H1 (cell line): ENCODE results near the gene WDR45. TPM values are rescaled to one million over a fixed set of nuclear protein-coding genes. Genes with fewer than 3 reads are reported as not detected.

ENCODE experiments used
- CTCF ChIA-PET: fragments of 300-600 bp; sonication (Branson Sonifier 250); formaldehyde crosslinking; loops from one replicate; lab custom pipeline; 2021; ENCODE audit not compliant: partially characterized antibody; lab: Charles Lee
- POLR2A ChIA-PET: fragments of 300-600 bp; sonication (Branson Sonifier 250); formaldehyde crosslinking; loops from one replicate; lab custom pipeline; 2021; ENCODE audit warnings: inconsistent platforms; ENCODE audit not compliant: partially characterized antibody; lab: Charles Lee
- DNase-seq, 2 experiments: peaks; one replicate each; pipeline versions ENCODE4 v3.0.0 to v3.0.0-alpha.2; 2010 to 2022; ENCODE audit warnings: low spot score in 2 of 2, low read depth in 1 of 2, mixed read lengths in 1 of 2
- FAIRE-seq: peaks from 2 replicates; lab custom pipeline; 2011; peaks lifted over from hg19 to GRCh38; lab: Jason Lieb, UNC
- H2AFZ ChIP-seq: 2 replicates; pipeline ENCODE4 v1.8.1; 2012; ENCODE audit warnings: low read length, inconsistent platforms
- H2AK5ac ChIP-seq: 2 replicates; pipeline ENCODE4 v1.6.1; 2013; ENCODE audit warnings: low read depth, low read length
- H2BK120ac ChIP-seq: replicated peaks from 2 replicates; pipeline ENCODE3; 2013; ENCODE audit warnings: low read depth, low read length, inconsistent platforms
- H2BK12ac ChIP-seq: 2 replicates; pipeline ENCODE4 v1.6.1; 2013; ENCODE audit warnings: low read depth, low read length
- H2BK15ac ChIP-seq: 2 replicates; pipeline ENCODE4 v1.6.1; 2013; ENCODE audit warnings: low read length
- H2BK20ac ChIP-seq: 2 replicates; pipeline ENCODE4 v1.6.1; 2013; ENCODE audit warnings: low read length
- H2BK5ac ChIP-seq: 2 replicates; pipeline ENCODE4 v1.6.1; 2013; ENCODE audit warnings: low read depth, low read length
- H3K14ac ChIP-seq: 2 replicates; pipeline ENCODE4 v1.6.1; 2013; ENCODE audit warnings: inconsistent platforms; ENCODE audit not compliant: insufficient read length
- H3K18ac ChIP-seq: 2 replicates; pipeline ENCODE4 v1.6.1; 2013; ENCODE audit warnings: low read length; ENCODE audit errors: extremely low read depth
- H3K23ac ChIP-seq: 2 replicates; pipeline ENCODE4 v1.6.1; 2013; ENCODE audit warnings: inconsistent platforms; ENCODE audit not compliant: insufficient read length
- H3K23me2 ChIP-seq: 2 replicates; pipeline ENCODE4 v1.6.1; 2013; ENCODE audit warnings: low read depth, low read length
- H3K27ac ChIP-seq: 2 replicates; pipeline ENCODE4 v1.6.1; 2011; ENCODE audit warnings: low read depth, low read length, inconsistent platforms
- H3K27me3 ChIP-seq, 4 experiments: replicated peaks in 1 of 4; 1 replicate in 1 of 4; 2 replicates in 3 of 4; pipeline versions ENCODE4 v1.6.1 to v1.8.1; 2011 to 2013; ENCODE audit warnings: low read length in 3 of 4, mild to moderate bottlenecking in 3 of 4, inconsistent platforms in 2 of 4, mixed read lengths in 2 of 4, moderate library complexity in 1 of 4; ENCODE audit not compliant: control insufficient read depth in 3 of 4, insufficient read depth in 3 of 4; ENCODE audit errors: extremely low read depth in 1 of 4
- H3K36me3 ChIP-seq, 4 experiments: 2 replicates each; pipeline versions ENCODE4 v1.6.1 to v1.8.1; 2011 to 2013; ENCODE audit warnings: mild to moderate bottlenecking in 4 of 4, low read length in 3 of 4, moderate library complexity in 2 of 4, control low read depth in 1 of 4, inconsistent platforms in 1 of 4; ENCODE audit not compliant: insufficient read depth in 4 of 4, control insufficient read depth in 2 of 4
- H3K4ac ChIP-seq: replicated peaks from 2 replicates; pipeline ENCODE3; 2013; ENCODE audit warnings: low read length, low read depth, mixed read lengths, inconsistent platforms; ENCODE audit not compliant: insufficient read length
- H3K4me1 ChIP-seq, 4 experiments: replicated peaks in 1 of 4; 1 replicate in 1 of 4; 2 replicates in 3 of 4; pipeline versions ENCODE4 v1.6.1 to v1.8.1; 2011 to 2013; ENCODE audit warnings: low read length in 3 of 4, inconsistent platforms in 2 of 4, mixed read lengths in 1 of 4; ENCODE audit not compliant: insufficient read depth in 4 of 4, control insufficient read depth in 3 of 4
- H3K4me2 ChIP-seq, 2 experiments: 2 replicates each; pipeline versions ENCODE4 v1.6.1 to v1.8.1; 2011 to 2013; ENCODE audit warnings: low read depth in 2 of 2, low read length in 2 of 2, control low read depth in 1 of 2, inconsistent platforms in 1 of 2, mild to moderate bottlenecking in 1 of 2; ENCODE audit not compliant: insufficient read depth in 1 of 2
- H3K4me3 ChIP-seq, 4 experiments: fragments of 200-600, 300-600 bp in 1 of 4; sonication (generic), shearing (Covaris generic), sonication (Bioruptor Twin) in 1 of 4; 2 replicates each; pipeline versions ENCODE4 v1.5.1 to v1.8.1; 2011 to 2016; ENCODE audit warnings: low read length in 4 of 4, low read depth in 3 of 4, control low read depth in 2 of 4, inconsistent platforms in 2 of 4, mild to moderate bottlenecking in 2 of 4, mixed read lengths in 1 of 4, moderate library complexity in 1 of 4; ENCODE audit not compliant: insufficient read depth in 2 of 4; ENCODE audit errors: extremely low read depth in 1 of 4
- H3K56ac ChIP-seq: replicated peaks from 2 replicates; pipeline ENCODE3; 2013; ENCODE audit warnings: low read depth, mild to moderate bottlenecking, mixed read lengths, low read length, inconsistent platforms; ENCODE audit not compliant: insufficient read length
- H3K79me1 ChIP-seq: 2 replicates; pipeline ENCODE4 v1.6.1; 2013; ENCODE audit warnings: low read depth, low read length, control low read depth
- H3K79me2 ChIP-seq, 2 experiments: 2 replicates each; pipeline versions ENCODE4 v1.6.1 to v1.8.1; 2012 to 2013; ENCODE audit warnings: low read length in 2 of 2, mild to moderate bottlenecking in 2 of 2, inconsistent platforms in 1 of 2; ENCODE audit not compliant: insufficient read depth in 2 of 2, control insufficient read depth in 1 of 2
- H3K9ac ChIP-seq, 4 experiments: replicated peaks in 1 of 4; 1 replicate in 1 of 4; 2 replicates in 3 of 4; pipeline versions ENCODE4 v1.6.1 to v1.8.1; 2011 to 2013; ENCODE audit warnings: low read depth in 3 of 4, low read length in 3 of 4, control low read depth in 2 of 4, mild to moderate bottlenecking in 2 of 4, moderate library complexity in 2 of 4, inconsistent platforms in 1 of 4; ENCODE audit errors: extremely low read depth in 1 of 4
- H3K9me3 ChIP-seq, 2 experiments: 2 replicates each; pipeline versions ENCODE4 v1.6.1 to v1.8.1; 2012 to 2013; ENCODE audit warnings: mild to moderate bottlenecking in 2 of 2, moderate library complexity in 2 of 2, control low read depth in 1 of 2, inconsistent platforms in 1 of 2, low read depth in 1 of 2, low read length in 1 of 2, mixed read lengths in 1 of 2; ENCODE audit not compliant: insufficient read depth in 2 of 2
- H4K20me1 ChIP-seq, 2 experiments: replicated peaks in 1 of 2; 2 replicates each; pipeline versions ENCODE3 to v1.8.1; 2011 to 2013; ENCODE audit warnings: inconsistent platforms in 2 of 2, low read length in 2 of 2, mild to moderate bottlenecking in 1 of 2; ENCODE audit not compliant: insufficient read depth in 2 of 2, control insufficient read depth in 1 of 2
- H4K5ac ChIP-seq: 2 replicates; pipeline ENCODE4 v1.6.1; 2013; ENCODE audit warnings: low read length, low read depth, mixed read lengths, inconsistent platforms; ENCODE audit not compliant: insufficient read length
- H4K8ac ChIP-seq: 2 replicates; pipeline ENCODE4 v1.8.0; 2013; ENCODE audit warnings: mild to moderate bottlenecking, moderate library complexity, low read length, inconsistent platforms; ENCODE audit not compliant: insufficient read depth; ENCODE audit errors: extremely low read depth
- H4K91ac ChIP-seq: replicated peaks from 2 replicates; pipeline ENCODE3; 2013; ENCODE audit warnings: low read length, mixed read lengths, inconsistent platforms; ENCODE audit not compliant: insufficient read length
- GABPA ChIP-seq: IDR thresholded peaks from 2 replicates; pipeline ENCODE4 v1.6.1; 2011; ENCODE audit warnings: mild to moderate bottlenecking, low read length, moderate library complexity, borderline replicate concordance; ENCODE audit not compliant: insufficient read depth
- JUND ChIP-seq: IDR thresholded peaks from 2 replicates; pipeline ENCODE4 v1.6.1; 2011; ENCODE audit warnings: mild to moderate bottlenecking, improper control_type of control experiment, low read length
- WGBS, 2 experiments: shearing (Covaris generic) in 1 of 2; methylation state at CpG; one replicate each; pipeline versions ENCODE4 v1.1.6 to v1.1.7; 2013 to 2015; ENCODE audit warnings: low lambda C conversion rate in 2 of 2, mixed read lengths in 2 of 2, inconsistent platforms in 1 of 2, low coverage in 1 of 2, missing lambda C conversion rate in 1 of 2; ENCODE audit not compliant: insufficient replicate concordance in 2 of 2, insufficient coverage in 1 of 2, insufficient read length in 1 of 2; ENCODE audit errors: extremely low coverage in 1 of 2, missing lambda C conversion rate in 1 of 2; 5-methylcytosine and 5-hydroxymethylcytosine counted together
- polyA plus RNA-seq, 7 experiments: library from polyadenylated mRNA; depleted of rRNA in 3 of 7; stranded (reverse) in 5 of 7; unstranded in 2 of 7; fragments of >200 nt in 5 of 7; fragments of 200-250 nt in 2 of 7; gene quantifications; 1 replicate in 5 of 7; 2 replicates in 1 of 7; 4 replicates in 1 of 7; pipeline versions ENCODE4 v1.2.1 to v1.2.3, GENCODE V29; 2011 to 2013; ENCODE audit warnings: missing spikeins in 2 of 7, mixed read lengths in 2 of 7
- total RNA-seq: library from RNA; stranded (reverse); fragmentation: NEBNext Ultra II Directional; extraction: Animal tissue kit (Norgen Biotek cat#: 25700); gene quantifications from 2 replicates; pipeline ENCODE4 v1.2.1, GENCODE V29; 2021

The WDR45 gene
- total and polyA plus RNA-seq, 2 of the 8 experiments (the other 6 are each of a cell fraction or from before 2014, with no cell fraction given): 27.9 to 49.7 TPM

- H2BK15ac ChIP-seq: no peak overlapping the region
- H3K18ac ChIP-seq: no peak overlapping the region
- no peaks in the 10 kb centered on the region for H3K79me1 ChIP-seq
- no peaks in the 10 kb centered on the region for H3K9me3 ChIP-seq
- FAIRE-seq (no peak), DNase-seq (no peak)
- no peak overlapping the region for H3K27ac ChIP-seq
- no peaks in the 10 kb centered on the region for H3K23me2 ChIP-seq
- no peak overlapping the region for H3K4me2 ChIP-seq
- no peak overlapping the region for H4K91ac ChIP-seq
- no peak overlapping the region for H3K9ac ChIP-seq
- no peak overlapping the region for H2BK5ac ChIP-seq
- no peak overlapping the region for H2BK120ac ChIP-seq
- no peak overlapping the region for H2AK5ac ChIP-seq
- H3K14ac ChIP-seq: no peak overlapping the region
- no peak overlapping the region for H2BK12ac ChIP-seq
- H2BK20ac ChIP-seq: no peak overlapping the region
- no peak overlapping the region for H4K8ac ChIP-seq
- H4K20me1 ChIP-seq: peaks cover 0 to 1% of the 10 kb centered on the region in 2 experiments
- no peak overlapping the region for H4K5ac ChIP-seq
- no peak overlapping the region for H3K4ac ChIP-seq
- no peak overlapping the region for H2AFZ ChIP-seq
- no peaks in the 10 kb centered on the region for H3K27me3 ChIP-seq
- POLR2A ChIA-PET: interaction anchor here (0.7 to 1.5 kb wide), 2 partner anchors 9 to 18 kb away, joined by 3 to 6 read pairs; partner anchors contain the start of gene WDR45
- H3K56ac ChIP-seq: no peak overlapping the region
- no peaks in the 10 kb centered on the region; a peak in 1 of 4 replicates for H3K79me2 ChIP-seq
- H3K4me1 ChIP-seq: peaks cover 0 to 4% (median 0%) of the 10 kb centered on the region in 4 experiments; a peak in 3 of 7 replicates
- peaks cover 0 to 12% (median 3%) of the 10 kb centered on the region in 4 experiments; a peak in 2 of 8 replicates for H3K36me3 ChIP-seq
- CTCF ChIA-PET: interaction anchor here (1.4 kb wide), 2 partner anchors 18 to 90 kb away, joined by 3 to 5 read pairs; partner anchors contain the start of gene KCND1
- no peak for TF ChIP-seq JUND
- no peak for TF ChIP-seq GABPA
- no peak overlapping the region for H3K23ac ChIP-seq
- WGBS, 2 experiments: 96% methylated on average over 7 of the region's 10 CpGs; no CpG with 5 or more reads in 1 of the 2 experiments
- no peak overlapping the region for H3K4me3 ChIP-seq
Measured at GRCh38 chrX:49061916-49062315, 17.8 kb downstream of the WDR45 start.
